NB4 (cell line): ENCODE results near the gene SPEN.

ENCODE experiments used
- POLR2A ChIP-seq: IDR thresholded peaks from 2 replicates; pipeline ENCODE4 v1.6.1; 2011; ENCODE audit warnings: mild to moderate bottlenecking; ENCODE audit not compliant: insufficient read length; ENCODE audit errors: extremely low read depth
- TF ChIP-seq, protein P1 (sequence below): IDR thresholded peaks from one replicate; pipeline ENCODE4 v1.5.1; 2012; ENCODE audit warnings: low read depth, low read length
- TF ChIP-seq, protein P2 (sequence below): IDR thresholded peaks from 2 replicates; pipeline ENCODE4 v1.6.1; 2011; ENCODE audit warnings: low read depth, low read length

DNA sequence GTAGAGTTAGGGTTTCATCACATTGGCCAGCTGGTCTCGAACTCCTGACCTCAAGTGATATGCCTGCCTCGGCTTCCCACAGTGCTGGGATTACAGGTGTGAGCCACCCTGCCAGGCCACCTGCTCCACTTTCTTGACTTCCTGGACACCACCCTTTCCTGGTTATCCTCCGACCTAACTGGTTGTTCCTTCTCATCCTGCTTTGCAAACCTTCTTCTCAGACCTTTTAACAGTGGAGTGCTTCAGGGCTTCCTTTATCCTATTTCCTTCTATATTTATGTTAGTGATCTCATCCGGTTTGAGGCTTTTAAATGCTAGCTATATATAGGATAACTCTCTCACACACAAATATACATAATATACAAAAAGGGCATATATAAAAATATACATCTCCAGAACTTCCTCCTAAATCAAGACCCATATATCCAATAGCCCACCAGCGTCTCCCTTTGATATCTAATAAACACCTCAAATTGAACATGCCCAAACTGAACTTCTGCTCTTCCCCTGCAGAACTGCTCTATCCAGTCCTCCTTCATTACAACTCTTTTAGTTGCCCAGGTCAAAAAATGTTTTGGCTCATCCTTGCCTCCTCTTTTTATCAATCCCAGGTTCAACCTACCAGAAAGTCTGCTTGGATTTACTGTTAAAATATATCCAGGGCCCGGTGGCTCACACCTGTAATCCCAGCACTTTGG, 20.5 kb upstream of the SPEN start:
- no peak for TF ChIP-seq POLR2A
- TF ChIP-seq, protein P1, sequence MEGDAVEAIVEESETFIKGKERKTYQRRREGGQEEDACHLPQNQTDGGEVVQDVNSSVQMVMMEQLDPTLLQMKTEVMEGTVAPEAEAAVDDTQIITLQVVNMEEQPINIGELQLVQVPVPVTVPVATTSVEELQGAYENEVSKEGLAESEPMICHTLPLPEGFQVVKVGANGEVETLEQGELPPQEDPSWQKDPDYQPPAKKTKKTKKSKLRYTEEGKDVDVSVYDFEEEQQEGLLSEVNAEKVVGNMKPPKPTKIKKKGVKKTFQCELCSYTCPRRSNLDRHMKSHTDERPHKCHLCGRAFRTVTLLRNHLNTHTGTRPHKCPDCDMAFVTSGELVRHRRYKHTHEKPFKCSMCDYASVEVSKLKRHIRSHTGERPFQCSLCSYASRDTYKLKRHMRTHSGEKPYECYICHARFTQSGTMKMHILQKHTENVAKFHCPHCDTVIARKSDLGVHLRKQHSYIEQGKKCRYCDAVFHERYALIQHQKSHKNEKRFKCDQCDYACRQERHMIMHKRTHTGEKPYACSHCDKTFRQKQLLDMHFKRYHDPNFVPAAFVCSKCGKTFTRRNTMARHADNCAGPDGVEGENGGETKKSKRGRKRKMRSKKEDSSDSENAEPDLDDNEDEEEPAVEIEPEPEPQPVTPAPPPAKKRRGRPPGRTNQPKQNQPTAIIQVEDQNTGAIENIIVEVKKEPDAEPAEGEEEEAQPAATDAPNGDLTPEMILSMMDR = no peak
- TF ChIP-seq, protein P2, sequence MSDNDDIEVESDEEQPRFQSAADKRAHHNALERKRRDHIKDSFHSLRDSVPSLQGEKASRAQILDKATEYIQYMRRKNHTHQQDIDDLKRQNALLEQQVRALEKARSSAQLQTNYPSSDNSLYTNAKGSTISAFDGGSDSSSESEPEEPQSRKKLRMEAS = no peak
